ENCODE results near the gene FOXM1. TPM values are rescaled to one million over a fixed set of nuclear protein-coding genes. Genes with fewer than 3 reads are reported as not detected.
"Not testable (repeated sequence)": the region's sequence is repeated elsewhere in the genome, so short reads cannot be mapped to it uniquely, and the experiment has no call there.

The FOXM1 gene
- total RNA-seq, 1 donor from 2014 or later, result 74.8 TPM

DNA sequence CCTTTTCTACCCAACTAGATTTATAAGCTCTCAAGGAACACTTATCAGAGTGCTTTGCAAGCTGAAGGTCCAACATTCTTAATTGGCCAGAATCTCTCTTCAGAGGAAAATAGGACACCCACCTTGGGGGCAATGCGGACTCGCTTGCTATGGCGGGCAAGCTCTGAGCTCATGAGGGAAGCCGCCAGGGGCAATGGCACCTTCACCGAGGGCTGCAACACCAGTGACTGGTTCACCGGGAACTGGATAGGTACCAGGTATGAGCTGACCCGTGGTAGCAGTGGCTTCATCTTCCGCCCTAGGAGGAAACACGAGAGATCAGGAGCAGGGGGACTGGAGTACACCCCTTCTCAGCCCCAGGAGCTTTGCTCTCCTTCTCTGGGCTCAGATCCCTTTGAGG lies 12.8 kb downstream of the FOXM1 start:
- intact Hi-C loops (cut with micrococcal nuclease), result no loop called here
- H3K4me1 Mint-ChIP-seq (ENCODE audit: low read depth), result peaks cover 13% of the 10 kb centered on the region
- H3K9me3 Mint-ChIP-seq, result no peaks in the 10 kb centered on the region
- H3K4me3 Mint-ChIP-seq (ENCODE audit: low read depth), result no peak overlapping the region
- H3K27me3 Mint-ChIP-seq (ENCODE audit: low read depth), result no peaks in the 10 kb centered on the region
- H3K36me3 Mint-ChIP-seq (ENCODE audit: low read depth), result peaks cover 84% of the 10 kb centered on the region
- H3K27ac Mint-ChIP-seq, result no peak overlapping the region
- no peak for DNase-seq (ENCODE audit: low spot score)

DNA sequence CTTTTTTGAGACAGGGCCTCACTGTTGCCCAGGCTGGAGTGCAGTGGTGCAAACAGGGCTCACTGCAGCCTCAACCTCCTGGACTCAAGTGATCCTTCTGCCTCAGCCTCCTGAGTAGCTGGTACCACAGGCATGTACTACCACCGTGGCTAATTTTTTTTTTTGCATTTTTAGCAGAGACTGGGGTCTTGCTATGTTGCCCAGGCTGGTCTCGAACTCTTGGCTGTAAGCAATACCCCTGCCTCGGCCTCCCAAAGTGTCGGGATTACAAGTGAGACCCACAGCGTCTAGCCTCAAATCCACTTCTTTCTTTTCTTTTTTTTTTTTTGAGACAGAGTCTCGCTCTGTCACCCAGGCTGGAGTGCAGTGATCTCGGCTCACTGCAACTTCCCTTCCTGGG lies 13.6 kb downstream of the FOXM1 start:
- H3K27me3 Mint-ChIP-seq (ENCODE audit: low read depth); H3K9me3 Mint-ChIP-seq; H3K4me3 Mint-ChIP-seq (ENCODE audit: low read depth); intact Hi-C loops (cut with micrococcal nuclease); H3K4me1 Mint-ChIP-seq (ENCODE audit: low read depth); H3K27ac Mint-ChIP-seq; DNase-seq (ENCODE audit: low spot score): not testable (repeated sequence)
- H3K36me3 Mint-ChIP-seq (ENCODE audit: low read depth), result peaks cover 82% of the 10 kb centered on the region

DNA sequence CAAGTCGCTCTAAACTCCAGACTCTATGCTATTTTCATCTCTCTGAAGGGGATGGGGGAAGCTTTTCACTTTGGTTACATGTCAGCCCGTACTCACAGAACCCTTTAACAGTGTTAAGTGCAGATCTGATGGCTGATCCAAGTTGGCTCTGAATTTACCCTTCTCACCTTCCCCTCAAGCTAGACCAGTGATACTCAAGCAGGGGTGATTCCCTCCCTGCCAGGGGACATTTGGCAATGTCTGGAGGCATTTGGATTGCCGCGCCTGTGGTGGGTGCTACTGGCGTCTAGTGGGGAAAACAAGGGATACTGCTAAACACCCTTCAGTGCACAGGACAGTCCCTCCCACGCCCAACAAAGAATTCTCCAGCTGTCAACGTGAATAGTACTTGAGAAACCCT lies 14.1 kb downstream of the FOXM1 start:
- intact Hi-C loops (cut with micrococcal nuclease), result no loop called here
- no peaks in the 10 kb centered on the region for H3K9me3 Mint-ChIP-seq
- no peaks in the 10 kb centered on the region for H3K27me3 Mint-ChIP-seq (ENCODE audit: low read depth)
- peaks cover 4% of the 10 kb centered on the region for H3K4me1 Mint-ChIP-seq (ENCODE audit: low read depth)
- H3K36me3 Mint-ChIP-seq (ENCODE audit: low read depth), result peaks cover 82% of the 10 kb centered on the region
- DNase-seq (ENCODE audit: low spot score), result no peak
- H3K27ac Mint-ChIP-seq, result no peak overlapping the region
- no peak overlapping the region for H3K4me3 Mint-ChIP-seq (ENCODE audit: low read depth)

DNA sequence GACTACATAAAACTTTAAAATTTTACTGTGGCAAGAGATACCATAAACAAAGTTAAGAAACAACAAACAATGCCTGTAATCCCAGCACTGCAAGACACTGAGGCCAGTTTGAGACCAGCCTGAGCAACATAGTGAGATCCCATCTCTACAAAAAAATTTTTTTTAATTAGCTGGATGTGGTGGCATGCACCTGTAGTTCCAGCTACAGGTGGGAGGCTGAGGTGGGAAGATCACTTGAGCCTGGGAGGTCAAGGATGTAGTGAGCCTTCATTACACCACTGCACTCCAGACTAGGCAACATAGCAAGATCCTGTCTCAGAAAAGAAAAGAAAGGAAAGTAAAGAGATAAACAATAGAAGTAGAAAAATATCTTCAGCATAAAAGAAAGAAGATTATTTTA lies 16.8 kb downstream of the FOXM1 start:
- no peak for DNase-seq (ENCODE audit: low spot score)

DNA sequence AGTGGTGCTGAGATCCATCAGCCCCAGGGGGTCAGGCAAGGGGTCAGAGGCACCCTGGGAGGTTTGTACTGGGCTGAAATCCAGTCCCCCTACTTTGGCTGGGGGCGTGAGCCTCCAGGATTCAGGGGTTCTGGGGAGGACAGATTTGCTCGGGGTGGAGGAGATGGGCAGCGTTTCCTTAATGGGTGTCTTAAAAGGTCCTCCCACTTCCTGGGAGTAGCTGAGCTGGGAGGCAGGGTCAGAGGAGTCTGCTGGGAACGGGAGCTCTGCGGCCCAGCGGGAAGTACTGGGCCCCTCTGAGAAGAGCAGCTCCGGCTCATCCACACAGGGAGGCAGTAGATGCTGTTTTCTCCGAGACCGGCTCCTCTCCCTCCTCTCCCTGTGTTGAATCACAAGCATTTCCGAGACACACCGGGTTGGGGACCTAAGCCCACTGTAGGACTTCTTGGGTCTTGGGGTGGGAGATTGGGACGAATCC lies 18.0 kb downstream of the FOXM1 start:
- intact Hi-C loops (cut with micrococcal nuclease), result no loop called here
- no peaks in the 10 kb centered on the region for H3K9me3 Mint-ChIP-seq

More for the DNA sequence above, 16.8 kb downstream of the FOXM1 start:
- H3K27ac Mint-ChIP-seq, result no peak overlapping the region
- peaks cover 1% of the 10 kb centered on the region for H3K4me1 Mint-ChIP-seq (ENCODE audit: low read depth)
- H3K27me3 Mint-ChIP-seq (ENCODE audit: low read depth), result no peaks in the 10 kb centered on the region
- intact Hi-C loops (cut with micrococcal nuclease), result no loop called here
- H3K4me3 Mint-ChIP-seq (ENCODE audit: low read depth), result no peak overlapping the region
- H3K9me3 Mint-ChIP-seq, result no peaks in the 10 kb centered on the region
- H3K36me3 Mint-ChIP-seq (ENCODE audit: low read depth), result peaks cover 63% of the 10 kb centered on the region

DNA sequence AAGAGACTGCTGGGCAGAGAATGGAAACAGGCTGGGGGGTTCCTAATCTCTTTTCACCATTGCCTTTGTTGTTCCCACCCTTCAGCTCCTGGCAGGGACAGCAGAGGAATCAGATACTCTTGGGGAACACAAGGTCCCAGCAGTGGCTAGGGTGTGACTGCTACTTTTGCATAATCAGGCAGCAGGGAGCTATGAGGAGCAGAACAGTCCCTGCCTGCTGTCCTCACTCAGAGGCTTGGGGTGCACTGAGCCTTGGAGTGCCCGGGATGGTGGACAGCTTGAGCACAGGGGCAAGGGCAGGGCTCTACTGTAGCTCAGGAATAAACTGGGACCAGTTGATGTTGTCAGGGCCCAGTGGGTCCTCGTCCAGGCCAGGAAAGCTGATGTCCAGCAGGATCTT lies 18.6 kb downstream of the FOXM1 start:
- DNase-seq (ENCODE audit: low spot score), result no peak
- no peak overlapping the region for H3K27ac Mint-ChIP-seq
- no peaks in the 10 kb centered on the region for H3K27me3 Mint-ChIP-seq (ENCODE audit: low read depth)
- H3K4me3 Mint-ChIP-seq (ENCODE audit: low read depth), result no peak overlapping the region
- peaks cover 1% of the 10 kb centered on the region for H3K4me1 Mint-ChIP-seq (ENCODE audit: low read depth)
- intact Hi-C loops (cut with micrococcal nuclease), result no loop called here
- no peaks in the 10 kb centered on the region for H3K9me3 Mint-ChIP-seq
- peaks cover 45% of the 10 kb centered on the region for H3K36me3 Mint-ChIP-seq (ENCODE audit: low read depth)

More for the DNA sequence above, 18.0 kb downstream of the FOXM1 start:
- Mint-ChIP-seq H3K36me3 (ENCODE audit: low read depth) (peaks cover 51% of the 10 kb centered on the region), H3K4me3 (ENCODE audit: low read depth) (no peak overlapping the region), H3K27me3 (ENCODE audit: low read depth) (no peaks in the 10 kb centered on the region), H3K27ac (no peak overlapping the region), H3K4me1 (ENCODE audit: low read depth) (peaks cover 1% of the 10 kb centered on the region)
- no peak for DNase-seq (ENCODE audit: low spot score)

DNA sequence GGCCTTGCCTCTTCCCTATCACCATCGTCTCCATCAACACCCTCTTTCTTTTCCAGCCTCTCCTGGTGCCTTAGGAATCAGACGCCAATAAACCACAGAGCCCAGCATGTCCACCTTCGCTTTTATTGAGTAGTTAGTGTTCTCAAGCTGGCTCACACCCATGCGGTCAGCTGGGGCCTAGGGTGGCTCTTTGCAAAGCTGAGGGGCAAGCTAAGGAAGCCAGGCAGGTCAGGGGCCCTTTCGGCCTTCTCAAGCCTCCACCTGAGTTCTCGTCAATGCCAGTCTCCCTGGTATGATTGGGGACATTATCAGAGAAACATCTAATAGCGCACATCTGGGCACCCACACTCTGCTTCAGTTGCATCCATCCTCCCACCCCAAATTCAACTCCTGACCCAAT lies 19.4 kb downstream of the FOXM1 start:
- Mint-ChIP-seq H3K27ac (no peak overlapping the region), H3K36me3 (ENCODE audit: low read depth) (peaks cover 38% of the 10 kb centered on the region), H3K4me3 (ENCODE audit: low read depth) (no peak overlapping the region), H3K4me1 (ENCODE audit: low read depth) (peaks cover 1% of the 10 kb centered on the region), H3K27me3 (ENCODE audit: low read depth) (no peaks in the 10 kb centered on the region), H3K9me3 (no peaks in the 10 kb centered on the region)
- intact Hi-C loops (cut with micrococcal nuclease), result no loop called here
- no peak for DNase-seq (ENCODE audit: low spot score)

DNA sequence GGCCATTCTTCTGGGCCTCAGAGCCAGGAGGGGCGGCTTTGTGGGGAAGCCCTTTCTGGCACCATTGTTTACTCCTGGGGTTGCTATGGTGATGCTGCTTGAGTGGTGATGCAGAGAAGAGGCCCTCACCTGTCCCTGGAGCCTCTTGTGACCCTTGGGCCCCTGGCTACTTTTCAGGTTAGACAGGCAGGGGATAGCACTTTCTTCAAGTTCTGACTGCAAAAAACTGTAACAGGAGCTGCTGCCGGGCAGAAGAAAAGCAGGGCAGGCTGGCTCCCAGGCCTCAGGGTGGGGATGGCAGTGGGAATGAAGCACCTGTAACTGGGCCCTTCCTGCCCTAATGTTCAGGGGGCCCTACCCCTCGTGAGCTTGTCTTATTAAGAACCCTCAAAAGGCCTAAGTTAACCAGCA lies 19.9 kb downstream of the FOXM1 start, which contains the start of gene TEX52:
Gene TEX52 (minus strand): TSS at position 19 of the 411 bp plus-strand sequence. CDS start 13 bp downstream, at position 6.
- Mint-ChIP-seq H3K4me3 (ENCODE audit: low read depth) (no peak within 1 kb of the TSS), H3K4me1 (ENCODE audit: low read depth) (peaks cover 1% of the 10 kb centered on the region), H3K27me3 (ENCODE audit: low read depth) (no peaks in the 10 kb centered on the region), H3K9me3 (no peaks in the 10 kb centered on the region), H3K27ac (peak within 1 kb of the TSS; percentile 33), H3K36me3 (ENCODE audit: low read depth) (peaks cover 35% of the 10 kb centered on the region)
- DNase-seq (ENCODE audit: low spot score), result no peak
- intact Hi-C loops (cut with micrococcal nuclease), result no loop called here

DNA sequence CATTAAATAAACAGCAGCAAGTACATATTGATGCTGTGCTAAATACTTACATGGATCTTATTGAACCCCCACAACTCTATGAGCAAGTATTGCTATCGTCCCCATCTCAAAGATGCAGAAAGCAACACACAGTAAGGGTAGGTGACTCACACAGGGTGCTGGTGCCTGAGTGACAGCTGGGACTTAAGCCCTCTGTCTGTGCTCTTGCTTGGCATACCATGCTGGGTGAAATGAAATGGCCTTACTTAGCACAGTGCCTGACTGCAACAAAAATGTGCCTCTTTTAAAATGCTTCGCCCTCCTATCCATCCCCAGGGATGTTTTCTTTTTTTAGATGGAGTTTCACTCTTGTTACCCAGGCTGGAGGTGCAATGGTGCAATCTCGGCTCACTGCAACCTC lies 20.9 kb downstream of the FOXM1 start:
- no peak overlapping the region for H3K27ac Mint-ChIP-seq
- H3K9me3 Mint-ChIP-seq, result no peaks in the 10 kb centered on the region
- H3K27me3 Mint-ChIP-seq (ENCODE audit: low read depth), result no peaks in the 10 kb centered on the region
- no peak overlapping the region for H3K4me3 Mint-ChIP-seq (ENCODE audit: low read depth)
- intact Hi-C loops (cut with micrococcal nuclease), result no loop called here
- peaks cover 27% of the 10 kb centered on the region for H3K36me3 Mint-ChIP-seq (ENCODE audit: low read depth)
- peaks cover 1% of the 10 kb centered on the region for H3K4me1 Mint-ChIP-seq (ENCODE audit: low read depth)
- no peak for DNase-seq (ENCODE audit: low spot score)

DNA sequence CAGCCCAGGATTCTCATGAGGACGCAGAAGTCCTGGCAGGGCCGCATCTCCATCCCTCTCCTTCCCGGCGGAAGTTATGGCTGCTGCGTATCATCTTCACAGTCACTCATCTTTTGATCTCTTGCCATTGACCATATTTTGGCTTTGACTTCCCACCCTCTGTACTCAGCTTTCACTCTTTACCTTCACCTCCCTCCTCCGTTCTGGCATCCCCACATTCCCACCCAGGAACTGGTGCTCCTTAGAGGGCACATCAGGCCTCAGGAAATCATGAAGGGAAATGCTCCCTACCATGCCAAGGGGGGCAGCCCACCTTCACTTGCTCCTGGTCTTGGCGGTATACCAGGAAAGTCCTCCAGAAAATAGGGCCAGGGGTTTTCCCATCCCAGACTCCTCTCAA lies 21.4 kb downstream of the FOXM1 start:
- peaks cover 1% of the 10 kb centered on the region for H3K4me1 Mint-ChIP-seq (ENCODE audit: low read depth)
- no peaks in the 10 kb centered on the region for H3K9me3 Mint-ChIP-seq
- no peak for DNase-seq (ENCODE audit: low spot score)
- H3K27ac Mint-ChIP-seq, result no peak overlapping the region
- no peak overlapping the region for H3K4me3 Mint-ChIP-seq (ENCODE audit: low read depth)
- H3K27me3 Mint-ChIP-seq (ENCODE audit: low read depth), result no peaks in the 10 kb centered on the region
- intact Hi-C loops (cut with micrococcal nuclease), result no loop called here
- H3K36me3 Mint-ChIP-seq (ENCODE audit: low read depth), result peaks cover 25% of the 10 kb centered on the region

DNA sequence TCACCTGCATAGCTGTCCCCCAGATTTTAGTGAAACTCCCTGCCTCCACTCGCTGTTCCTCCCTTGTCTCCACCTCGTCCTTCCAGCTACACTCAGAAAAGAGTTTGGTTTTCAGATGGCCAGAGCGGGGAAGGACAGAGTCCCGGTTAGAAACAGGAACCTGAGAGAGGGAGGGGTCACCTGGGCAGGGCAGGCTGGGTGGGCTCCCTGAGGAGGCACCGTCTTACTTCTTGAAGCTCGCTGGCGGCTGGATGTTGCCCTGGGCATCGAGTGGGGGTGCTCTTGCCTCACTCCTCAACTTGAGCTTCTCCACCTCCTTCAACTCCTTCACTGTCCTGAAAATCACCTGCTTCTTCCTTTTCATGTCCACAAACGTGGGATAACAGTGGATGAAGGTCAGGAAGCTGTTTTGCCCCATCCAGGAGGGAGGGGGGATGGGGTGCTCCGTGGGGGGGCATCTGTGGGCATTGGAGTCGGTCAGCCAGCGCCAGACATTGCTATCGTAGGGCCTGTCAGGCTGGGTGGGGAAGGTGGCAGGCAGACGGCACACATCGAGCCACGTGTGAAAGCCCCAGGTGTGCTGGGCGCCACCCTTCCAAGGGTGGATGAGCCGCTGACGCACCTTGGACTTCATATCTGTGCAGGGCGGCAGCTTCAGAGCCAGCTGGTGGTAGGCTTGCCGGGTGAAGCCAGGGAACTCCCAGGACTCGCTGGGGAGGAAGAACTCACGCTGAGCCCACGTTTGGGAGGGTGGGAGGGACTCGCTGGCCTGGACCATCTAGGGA lies 22.1 kb downstream of the FOXM1 start:
- intact Hi-C loops (cut with micrococcal nuclease), result no loop called here
- no peaks in the 10 kb centered on the region for H3K27me3 Mint-ChIP-seq (ENCODE audit: low read depth)
- H3K4me1 Mint-ChIP-seq (ENCODE audit: low read depth), result peaks cover 1% of the 10 kb centered on the region
- peaks cover 19% of the 10 kb centered on the region for H3K36me3 Mint-ChIP-seq (ENCODE audit: low read depth)
- H3K9me3 Mint-ChIP-seq, result no peaks in the 10 kb centered on the region
- H3K27ac Mint-ChIP-seq, result no peak overlapping the region
- H3K4me3 Mint-ChIP-seq (ENCODE audit: low read depth), result no peak overlapping the region
- no peak for DNase-seq (ENCODE audit: low spot score)

DNA sequence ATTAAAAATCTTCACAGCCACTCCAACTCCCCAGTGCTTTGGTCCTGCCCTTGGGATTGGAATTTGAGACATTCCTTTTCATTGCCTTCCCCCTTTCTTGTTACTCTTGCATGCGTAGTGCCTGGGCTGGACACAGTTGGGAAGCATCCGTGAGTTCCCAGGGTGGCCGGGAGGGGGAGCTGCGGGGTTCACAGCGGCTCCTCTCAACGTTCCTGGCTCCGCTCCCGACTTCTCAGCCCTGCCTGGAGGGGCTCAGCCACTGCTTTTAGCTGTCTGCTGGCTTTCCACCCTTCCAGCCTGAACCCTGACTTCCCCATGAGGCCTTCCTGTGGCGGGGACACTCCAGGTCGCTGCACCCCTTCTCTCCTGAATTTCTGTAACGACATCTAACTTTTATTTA lies 23.3 kb downstream of the FOXM1 start:
- Mint-ChIP-seq H3K9me3 (no peaks in the 10 kb centered on the region), H3K27ac (no peak overlapping the region), H3K27me3 (ENCODE audit: low read depth) (no peaks in the 10 kb centered on the region), H3K4me3 (ENCODE audit: low read depth) (no peak overlapping the region), H3K4me1 (ENCODE audit: low read depth) (peaks cover 1% of the 10 kb centered on the region), H3K36me3 (ENCODE audit: low read depth) (peaks cover 10% of the 10 kb centered on the region)
- intact Hi-C loops (cut with micrococcal nuclease), result loop anchor here (1.0 kb wide), 1 partner anchor 91 kb away; no protein-coding TSS in a partner anchor
- no peak for DNase-seq (ENCODE audit: low spot score)

DNA sequence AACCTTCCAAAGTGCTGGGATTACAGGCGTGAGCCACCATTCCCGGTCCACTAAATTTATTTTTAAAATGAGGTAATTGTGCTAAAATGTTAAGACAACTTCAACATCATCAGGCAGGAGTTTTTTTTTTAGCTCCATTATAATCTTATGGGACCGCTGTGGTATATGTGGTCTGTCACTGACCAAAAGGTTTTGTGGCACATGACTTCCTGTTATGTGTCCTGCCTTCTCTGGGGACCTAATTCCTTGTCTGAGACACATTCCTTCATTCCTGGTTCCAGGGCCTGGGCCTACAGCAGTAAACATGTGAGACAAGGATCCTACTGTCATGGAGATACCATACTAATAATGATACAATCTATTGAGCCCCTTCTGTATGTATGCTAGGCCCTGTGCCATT lies 25.0 kb downstream of the FOXM1 start:
- Mint-ChIP-seq H3K36me3 (ENCODE audit: low read depth) (peaks cover 3% of the 10 kb centered on the region), H3K9me3 (no peaks in the 10 kb centered on the region), H3K27me3 (ENCODE audit: low read depth) (no peaks in the 10 kb centered on the region), H3K4me1 (ENCODE audit: low read depth) (peaks cover 1% of the 10 kb centered on the region), H3K4me3 (ENCODE audit: low read depth) (no peak overlapping the region), H3K27ac (no peak overlapping the region)
- no peak for DNase-seq (ENCODE audit: low spot score)
- intact Hi-C loops (cut with micrococcal nuclease), result no loop called here

All from activated T-helper 2 cell treated with anti-CD3 and anti-CD28 coated beads, Interferon-gamma antibody, Interleukin-2, Interleukin-4, amounts not matched to agents 10 μg/mL and 5 μg/mL and 100 μg/mL, durations not matched to agents 14 hours and 24 hours and 36 hours (primary cell).